GM18511 (cell line): ENCODE data around the gene LSAMP.
"Not testable (repeated sequence)": the region's sequence is repeated elsewhere in the genome, so short reads cannot be mapped to it uniquely, and the experiment has no call there.

Experiments used
- ATAC-seq: cut with Tn5 transposase; IDR thresholded peaks from one replicate; pipeline ENCODE4 v1.9.1; 2021; ENCODE audit warnings: mild to moderate bottlenecking, moderate library complexity; ENCODE audit not compliant: unreplicated experiment

Gene LSAMP

GRCh38 chr3:116127464-116127863 lies 317.8 kb downstream of the LSAMP start:
- ATAC-seq, result no peak

GRCh38 chr3:116124166-116124565 lies 321.1 kb downstream of the LSAMP start:
- no peak for ATAC-seq

GRCh38 chr3:116118475-116119169 lies 326.7 kb downstream of the LSAMP start:
- no peak for ATAC-seq

GRCh38 chr3:116114586-116114985 lies 330.7 kb downstream of the LSAMP start:
- ATAC-seq, result no peak

GRCh38 chr3:116112696-116113095 lies 332.6 kb downstream of the LSAMP start:
- no peak for ATAC-seq

DNA sequence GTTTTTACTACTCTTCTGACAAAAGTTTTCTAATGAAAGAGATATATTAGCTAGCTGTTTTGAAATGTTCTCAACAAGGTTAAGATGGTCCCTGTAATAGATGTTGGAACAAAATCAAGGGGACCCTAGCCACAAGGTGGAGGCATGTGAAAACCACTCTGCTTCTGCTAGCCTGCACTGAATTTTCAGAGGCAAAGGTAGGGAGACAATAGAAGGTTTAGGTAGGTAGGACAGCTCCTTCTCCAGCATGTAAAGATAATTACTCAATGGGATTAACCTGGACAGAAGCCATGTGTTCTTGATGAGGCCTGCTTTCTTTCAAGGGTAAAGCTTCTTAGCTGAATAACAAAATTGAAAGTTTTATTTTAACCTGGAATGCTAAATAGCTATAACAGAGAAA lies 333.5 kb downstream of the LSAMP start:
- ATAC-seq, result no peak

- ATAC-seq, result no peak
Observed at GRCh38 chr3:116103868-116104530, 341.3 kb downstream of the LSAMP start.

GRCh38 chr3:116102037-116102436 lies 343.2 kb downstream of the LSAMP start:
- ATAC-seq, result no peak

DNA sequence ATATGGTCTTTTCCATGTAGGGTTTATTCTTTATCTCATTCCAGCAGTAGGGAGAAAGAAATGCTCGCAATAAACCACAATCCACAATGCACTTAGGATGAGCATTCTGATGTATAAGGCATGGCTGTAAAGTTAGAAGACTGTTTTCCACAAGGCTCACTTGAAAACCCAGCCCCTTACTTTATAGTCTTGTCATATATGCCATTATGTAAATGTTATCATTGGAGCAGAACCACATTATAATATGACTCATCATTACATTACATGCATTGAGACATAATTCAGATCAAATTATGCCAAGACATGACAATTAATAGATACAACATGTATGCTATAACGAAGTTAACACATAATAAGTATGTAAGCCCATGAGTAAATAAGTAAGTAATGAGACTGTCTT lies 348.1 kb downstream of the LSAMP start:
- no peak for ATAC-seq

DNA sequence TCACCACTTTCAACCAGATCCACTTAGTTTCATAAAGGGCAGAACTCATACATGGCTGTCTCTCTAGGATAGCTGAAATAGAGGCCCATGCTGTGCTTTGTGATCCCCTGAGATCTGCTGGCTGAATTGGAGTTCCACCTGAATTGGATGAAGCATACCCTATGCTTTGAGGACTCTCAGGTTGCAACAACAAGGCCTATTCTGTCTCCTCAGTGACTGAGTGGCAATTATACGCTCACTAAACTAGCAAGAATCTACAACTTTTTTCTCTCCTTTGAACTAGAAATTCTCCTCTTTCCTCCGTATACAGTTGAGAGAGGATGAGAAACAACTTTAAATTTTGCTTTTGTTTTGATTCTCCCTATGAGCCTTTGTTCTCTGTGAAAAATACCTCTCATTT lies 348.7 kb downstream of the LSAMP start:
- no peak for ATAC-seq

DNA sequence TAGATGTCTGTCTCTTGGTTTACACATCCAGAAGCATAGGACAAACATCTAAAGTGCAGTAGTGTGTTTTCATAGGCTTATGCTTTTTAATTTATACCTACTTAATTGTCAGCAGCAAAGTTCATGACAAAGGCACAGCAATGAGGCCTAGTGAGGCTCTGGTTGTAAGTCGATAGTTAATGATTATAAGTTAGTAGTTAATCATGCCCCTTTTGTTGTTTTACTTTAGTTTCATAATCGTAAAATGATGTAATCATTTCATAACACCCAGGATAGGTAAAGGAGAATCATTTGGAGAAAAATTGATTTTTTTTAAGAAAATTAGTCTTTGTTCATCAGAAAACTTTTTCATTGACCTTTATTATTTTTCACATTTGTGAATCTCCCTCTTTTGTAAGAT lies 351.9 kb downstream of the LSAMP start:
- no peak for ATAC-seq

DNA sequence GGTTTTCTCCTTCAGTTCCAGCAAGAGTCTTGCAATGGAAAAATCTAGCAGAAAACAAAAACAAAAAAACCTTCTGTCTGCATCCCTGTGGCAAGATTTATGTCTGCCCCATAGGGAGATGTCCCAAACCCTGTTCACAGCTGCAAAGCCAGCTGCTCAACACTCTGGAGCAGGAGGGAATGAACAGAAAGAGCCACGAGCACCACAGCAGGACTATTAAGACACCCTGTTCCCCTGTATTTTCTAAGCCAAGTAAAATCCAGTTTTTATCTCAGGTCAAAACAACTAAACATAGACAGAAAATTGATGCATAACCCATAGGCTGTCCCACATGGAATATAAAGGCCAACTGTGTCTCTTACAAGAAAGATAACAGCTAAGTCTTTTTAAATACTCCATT lies 357.9 kb downstream of the LSAMP start:
- no peak for ATAC-seq

GRCh38 chr3:116084999-116085791 lies 360.1 kb downstream of the LSAMP start:
- ATAC-seq, result no peak

DNA sequence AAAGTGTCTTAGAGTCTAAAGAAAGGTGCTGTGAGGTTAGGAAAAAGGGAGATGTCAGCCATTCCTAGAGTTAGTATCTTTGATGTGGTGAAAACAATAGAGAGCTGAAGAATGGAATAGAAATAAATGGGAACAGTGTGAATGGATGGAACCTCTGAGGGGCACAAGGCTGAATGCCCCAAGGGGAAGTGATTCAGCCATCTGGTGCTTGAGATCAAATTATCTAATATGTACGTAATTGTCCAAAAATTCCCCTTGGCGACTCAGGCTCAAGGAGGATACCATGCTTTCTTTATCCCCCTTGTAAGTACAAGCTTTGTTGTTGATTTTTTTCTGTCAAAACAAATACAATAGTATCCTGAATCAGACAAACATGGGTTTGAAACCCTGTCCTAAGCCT lies 361.6 kb downstream of the LSAMP start:
- no peak for ATAC-seq

GRCh38 chr3:116078561-116078960 lies 366.7 kb downstream of the LSAMP start:
- no peak for ATAC-seq

- no peak for ATAC-seq
Observed at GRCh38 chr3:116077557-116077956, 367.7 kb downstream of the LSAMP start.

DNA sequence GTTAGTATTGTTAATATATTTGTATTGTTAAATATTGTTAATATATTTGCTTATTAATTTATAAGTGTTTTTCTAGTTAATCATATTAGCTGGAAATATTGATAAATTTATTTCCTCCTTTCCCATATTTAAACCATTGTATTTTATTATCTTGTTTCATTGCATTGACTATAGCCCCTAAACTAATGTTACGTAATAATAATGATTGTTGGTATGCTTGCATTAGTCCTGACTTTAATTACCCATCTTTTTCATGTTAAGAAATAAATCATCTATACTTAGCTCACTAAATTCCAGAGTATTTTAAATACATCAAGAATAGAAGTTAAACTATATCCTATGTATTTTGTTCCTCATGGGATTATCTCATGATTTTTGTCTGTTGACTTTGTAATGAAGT lies 368.2 kb downstream of the LSAMP start:
- ATAC-seq, result no peak

DNA sequence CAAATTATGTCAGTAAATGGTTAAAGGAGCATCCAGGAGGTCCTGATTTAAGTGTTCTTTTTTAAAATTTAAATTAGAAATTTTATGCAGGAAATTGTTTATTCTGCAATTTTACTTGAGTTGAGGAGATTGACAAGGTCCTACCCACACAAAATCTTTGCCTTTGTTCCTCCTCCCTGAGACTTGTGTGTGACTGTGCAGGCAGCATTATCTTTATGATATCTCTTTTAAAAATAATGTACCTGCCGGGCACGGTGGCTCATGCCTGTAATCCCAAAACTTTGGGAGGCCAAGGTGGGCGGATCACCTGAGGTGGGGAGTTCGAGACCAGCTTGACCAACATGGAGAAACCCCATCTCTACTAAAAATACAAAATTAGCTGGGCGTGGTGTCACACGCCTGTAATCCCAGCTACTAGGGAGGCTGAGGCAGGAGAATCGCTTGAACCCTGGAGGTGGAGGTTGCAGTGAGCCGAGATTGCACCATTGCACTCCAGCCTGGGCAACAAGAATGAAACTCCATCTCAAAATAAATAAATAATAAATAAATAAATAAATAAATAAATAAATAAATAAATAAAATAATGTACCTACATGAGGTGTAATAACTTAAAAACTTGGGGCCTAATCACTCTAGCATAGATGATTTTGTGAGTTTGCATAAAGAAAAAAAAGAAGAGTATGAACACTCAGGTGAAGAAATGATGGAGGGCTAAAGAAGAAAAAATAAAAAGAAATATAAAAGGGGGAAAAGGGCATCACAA lies 374.6 kb downstream of the LSAMP start:
- not testable (repeated sequence) for ATAC-seq

DNA sequence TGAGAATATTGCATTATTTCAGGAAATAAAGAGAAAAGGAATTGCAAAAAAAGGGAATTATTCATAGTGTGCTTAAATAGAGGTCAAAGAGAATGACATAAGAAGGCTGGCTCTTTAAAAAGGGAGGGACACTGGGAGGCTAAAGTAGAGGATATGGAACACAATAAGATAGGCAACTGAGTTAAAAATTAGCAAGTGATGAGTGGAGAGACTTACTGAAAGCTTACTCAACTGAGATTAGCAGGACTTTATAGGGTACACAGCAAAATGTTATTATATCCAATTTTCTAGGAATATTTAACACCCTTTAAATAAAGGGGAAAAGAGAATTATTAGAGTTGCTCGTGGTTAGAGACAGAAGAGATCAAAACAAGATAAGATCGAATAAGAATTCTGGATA lies 375.2 kb downstream of the LSAMP start:
- ATAC-seq, result no peak

DNA sequence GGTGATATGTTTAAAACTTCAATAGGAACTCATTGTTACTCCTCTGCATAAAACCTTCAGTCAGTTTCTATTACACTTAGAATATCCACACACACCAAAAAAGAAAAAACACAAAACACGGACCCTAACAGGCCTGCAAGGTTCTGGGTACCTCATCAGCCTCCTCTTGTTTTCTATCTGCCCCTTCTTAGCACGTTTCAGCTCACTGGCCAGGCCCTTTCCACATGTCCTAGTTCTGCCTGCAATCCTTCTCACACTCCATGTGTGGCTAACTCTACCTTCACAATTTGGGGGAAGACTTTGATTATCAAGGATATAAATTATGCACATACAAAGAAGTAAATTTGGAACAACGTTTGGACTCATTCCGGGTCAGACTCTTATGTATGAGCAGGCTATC lies 376.3 kb downstream of the LSAMP start:
- ATAC-seq, result no peak

DNA sequence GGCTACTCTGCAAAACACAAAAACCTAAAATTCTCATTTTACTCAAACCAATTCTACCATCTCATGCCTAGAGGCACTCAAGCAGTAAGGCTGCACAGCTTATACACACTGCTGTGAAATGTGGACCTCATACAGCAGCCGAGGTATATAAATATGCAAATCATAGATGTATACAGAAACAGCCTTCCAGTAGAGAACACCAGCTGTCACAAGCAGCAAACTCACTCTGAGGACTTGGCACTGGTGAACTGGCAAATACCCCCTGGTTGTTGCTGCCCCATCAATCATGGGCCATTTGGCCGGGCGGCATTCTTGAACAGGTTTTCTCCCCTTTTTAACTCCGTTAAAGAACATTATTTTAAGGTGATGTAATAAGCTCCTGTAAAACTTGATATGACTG lies 378.0 kb downstream of the LSAMP start:
- peak; percentile 89 for ATAC-seq
